Inflammatory macrophage (primary cell): ENCODE data around the gene PPP1R14C.

ENCODE experiments used
- DNase-seq, 2 donors: peaks; one replicate each; pipeline ENCODE4 v3.0.0-alpha.2; 2020 to 2022

PPP1R14C gene

DNA sequence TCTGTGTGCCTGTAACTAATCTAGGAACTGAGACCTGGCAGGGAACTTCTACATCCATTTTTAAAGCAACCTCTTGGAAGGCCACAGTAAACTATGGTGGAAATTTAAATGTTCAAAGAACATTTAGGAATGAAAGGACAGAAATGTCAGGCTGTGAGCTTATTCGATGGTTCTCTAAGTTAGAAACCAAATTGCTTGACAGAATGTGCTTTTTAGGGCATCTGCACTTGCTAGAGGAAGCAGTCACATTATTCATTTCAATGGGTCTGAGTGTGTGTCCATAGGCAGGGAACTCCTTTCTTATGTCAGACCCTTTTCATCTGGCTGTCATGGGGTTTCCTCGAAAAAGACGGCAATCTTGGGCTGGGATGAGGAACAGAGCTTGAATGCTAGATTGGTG is 84.4 kb downstream of the PPP1R14C start:
- no peak for DNase-seq

DNA sequence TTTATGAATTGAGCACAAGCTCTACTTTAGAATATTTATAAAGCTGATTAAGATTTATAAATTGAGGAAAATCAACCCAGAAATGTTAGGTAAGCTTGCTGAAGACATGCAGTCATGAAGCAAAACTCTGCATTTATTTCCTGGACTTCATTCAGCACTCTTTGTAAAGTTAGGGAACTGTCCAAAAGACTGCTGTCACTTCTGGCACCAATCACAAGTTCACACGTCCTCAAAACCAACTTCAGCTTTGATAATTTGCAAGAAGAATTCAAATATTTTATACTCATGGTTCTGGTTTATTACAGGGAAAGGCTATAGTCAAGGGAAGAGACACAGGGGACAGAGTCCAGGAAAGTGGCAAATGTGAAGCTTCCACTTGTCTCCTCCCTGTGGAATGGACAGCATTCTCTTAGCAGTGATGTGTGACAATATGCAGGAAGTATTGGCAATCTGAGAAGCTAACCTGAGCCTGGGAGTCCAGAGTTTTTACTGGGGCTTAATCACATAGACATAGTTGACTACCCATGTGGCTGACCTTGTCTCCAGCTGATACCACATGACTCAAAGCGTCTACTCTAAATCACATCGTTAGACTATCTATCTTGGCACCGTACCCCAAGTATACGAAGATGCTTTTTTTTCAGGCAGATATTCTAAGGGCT is 85.4 kb downstream of the PPP1R14C start:
- DNase-seq: no peak

DNA sequence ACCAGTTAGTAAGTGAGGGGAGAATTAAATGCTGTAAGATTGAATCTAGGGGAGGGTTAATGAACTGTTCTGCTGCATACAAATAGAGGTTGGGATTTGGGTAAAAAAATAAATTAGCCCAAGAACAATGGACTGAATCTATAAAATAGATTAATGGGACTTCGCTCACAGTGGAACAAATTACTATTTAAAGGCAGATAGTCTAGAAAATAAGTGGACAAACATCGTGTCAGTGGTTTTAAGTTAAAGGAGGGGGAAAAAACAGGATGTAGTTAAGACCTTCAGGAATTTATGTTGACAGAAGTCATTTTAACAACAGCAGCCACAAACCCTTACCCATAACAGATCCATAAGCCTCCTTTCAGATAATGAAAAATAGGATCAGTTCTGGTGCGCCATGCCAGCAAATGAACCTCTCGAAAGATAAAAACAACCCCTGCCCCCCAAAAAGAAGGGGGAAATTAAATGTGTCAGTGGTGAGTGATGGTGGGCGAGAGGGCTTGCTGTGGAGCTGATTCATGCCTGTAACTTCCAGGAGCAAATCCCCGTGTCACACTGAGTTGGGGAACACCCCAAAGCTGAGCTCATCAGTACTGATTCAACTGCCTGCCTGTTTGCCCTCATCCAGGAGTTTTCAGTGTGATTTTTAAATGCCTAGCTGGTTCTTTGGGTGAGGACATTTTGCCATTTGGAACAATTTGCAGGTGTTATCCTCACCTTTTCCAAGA is 86.8 kb downstream of the PPP1R14C start:
- peak in 1 of 2 donors; percentile 17 for DNase-seq

DNA sequence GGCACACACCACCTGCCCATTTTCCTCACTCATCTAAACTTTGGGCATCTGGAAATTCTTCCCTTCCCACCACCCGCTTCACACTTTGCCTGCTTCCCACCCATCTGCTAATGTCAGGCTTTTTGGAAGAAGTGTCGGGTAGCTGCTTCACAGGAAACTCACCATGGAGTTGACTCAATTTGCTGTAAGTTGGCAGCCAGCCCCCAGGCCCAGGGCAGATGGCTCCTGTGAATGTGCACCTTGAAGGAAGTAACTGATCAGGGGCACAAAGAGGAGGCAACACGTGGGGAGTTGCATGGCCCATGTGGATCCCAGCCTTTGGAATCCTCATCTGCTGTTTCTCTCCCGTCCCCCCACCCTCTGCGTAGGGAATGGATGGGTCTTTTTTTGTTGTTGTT is 87.3 kb downstream of the PPP1R14C start:
- no peak for DNase-seq

- no peak for DNase-seq
Observed at GRCh38 chr6:150230832-150231524, 88.1 kb downstream of the PPP1R14C start.

DNA sequence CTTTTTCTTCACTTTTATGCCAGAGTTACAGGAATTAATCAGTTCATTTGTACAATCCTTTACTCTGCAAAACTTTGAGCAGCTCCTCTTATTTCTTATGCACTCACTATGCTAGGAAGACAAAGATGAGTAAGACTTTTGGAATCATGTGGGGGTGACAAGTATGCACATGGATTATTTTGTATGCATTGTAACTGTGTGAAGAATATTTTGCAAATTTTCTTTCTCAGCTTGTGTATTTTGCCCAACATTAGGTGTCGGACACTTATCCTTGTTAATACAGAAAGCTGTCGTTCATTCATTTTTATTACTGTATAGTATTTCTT is 88.6 kb downstream of the PPP1R14C start:
- no peak for DNase-seq

DNA sequence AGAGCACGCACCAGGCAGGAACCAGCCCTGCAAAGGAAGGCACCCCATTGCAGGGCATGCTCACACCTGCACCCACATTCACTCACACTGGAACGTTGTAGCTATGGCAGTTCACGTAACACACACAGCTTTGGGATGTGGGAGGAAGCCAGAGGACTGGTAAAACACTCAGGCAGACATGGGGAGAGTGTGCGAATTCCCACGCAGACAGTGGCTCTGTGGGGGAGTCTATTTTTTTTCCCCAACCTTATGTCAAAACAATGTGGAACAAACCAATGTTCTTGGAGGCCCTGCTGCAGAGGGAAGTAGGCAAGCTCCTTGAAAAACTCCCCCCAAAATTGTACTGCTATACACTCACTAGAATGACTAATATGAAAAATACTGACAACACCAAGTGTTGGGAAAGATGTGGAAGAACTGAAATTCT is 91.0 kb downstream of the PPP1R14C start:
- peak in 1 of 2 donors; percentile 3 for DNase-seq

GRCh38 chr6:150235218-150235617 is 92.4 kb downstream of the PPP1R14C start:
- no peak for DNase-seq

- no peak for DNase-seq
Observed at GRCh38 chr6:150236114-150236513, 93.3 kb downstream of the PPP1R14C start.

DNA sequence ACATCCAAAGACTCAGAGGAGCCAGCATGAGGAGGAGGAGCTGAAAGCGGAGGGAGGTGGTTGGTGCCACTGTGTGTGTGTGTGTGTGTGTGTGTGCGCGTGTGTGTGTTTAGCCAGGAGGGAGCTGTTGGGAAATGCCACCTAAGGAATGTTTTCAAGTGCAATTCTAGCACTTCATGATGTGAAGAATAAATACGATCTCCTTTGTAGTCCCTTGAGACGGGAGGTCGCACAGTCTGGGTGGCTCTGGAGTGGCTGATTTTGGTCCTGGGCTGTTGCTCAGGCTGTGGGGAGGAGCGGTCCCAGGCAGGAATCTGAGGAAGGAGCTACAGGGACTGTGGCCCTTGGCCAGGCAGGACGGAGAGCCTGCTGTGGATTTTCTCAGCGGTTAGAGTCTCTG is 93.7 kb downstream of the PPP1R14C start:
- DNase-seq: no peak

DNA sequence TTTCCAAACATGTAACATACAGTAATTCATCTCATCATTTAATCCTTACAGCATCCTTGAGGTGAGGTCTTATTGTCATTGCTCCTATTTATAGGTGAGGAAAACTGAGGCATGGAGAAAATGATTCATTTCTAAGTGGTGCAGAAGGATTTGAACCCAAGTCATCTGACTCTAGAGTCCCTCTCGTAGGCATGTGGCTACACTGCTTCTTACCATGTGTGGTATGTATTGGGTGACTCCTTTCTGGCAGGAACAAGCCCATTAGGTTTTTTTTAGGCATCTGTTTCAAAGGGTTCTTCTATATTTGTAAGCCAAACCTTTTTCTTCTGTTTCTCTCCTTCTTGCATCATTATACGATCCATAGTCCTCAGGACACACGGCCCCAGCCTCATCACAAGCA is 94.8 kb downstream of the PPP1R14C start:
- no peak for DNase-seq

- peak in 1 of 2 donors; percentile 9 for DNase-seq
Observed at GRCh38 chr6:150238336-150238741, 95.5 kb downstream of the PPP1R14C start.

DNA sequence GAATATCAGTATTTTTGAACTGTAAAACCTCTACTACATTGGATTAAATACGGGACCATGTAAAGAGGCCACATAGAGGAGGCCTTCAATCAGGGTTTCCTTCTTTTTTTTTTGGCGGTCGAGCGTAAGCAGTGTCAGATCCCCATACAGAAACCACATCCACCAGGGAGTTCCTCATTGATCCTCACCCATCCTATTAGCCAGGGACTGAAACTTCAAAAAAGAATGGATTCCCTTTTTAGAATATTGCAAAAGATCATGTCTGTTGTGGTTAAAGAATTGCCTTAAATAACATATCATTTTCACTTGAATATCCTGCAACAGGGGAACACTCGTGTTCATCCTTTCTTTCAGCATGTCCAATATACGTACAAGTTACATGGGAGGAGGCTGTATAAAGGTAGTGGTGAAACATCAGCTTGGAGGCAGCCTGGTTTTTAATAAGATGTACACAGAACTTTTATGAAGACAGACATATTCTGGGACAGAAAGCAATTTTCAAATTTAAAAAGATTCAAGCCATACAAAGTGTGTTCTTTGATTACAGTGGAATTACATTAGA is 96.1 kb downstream of the PPP1R14C start:
- DNase-seq: peak; percentile 53 to 64

DNA sequence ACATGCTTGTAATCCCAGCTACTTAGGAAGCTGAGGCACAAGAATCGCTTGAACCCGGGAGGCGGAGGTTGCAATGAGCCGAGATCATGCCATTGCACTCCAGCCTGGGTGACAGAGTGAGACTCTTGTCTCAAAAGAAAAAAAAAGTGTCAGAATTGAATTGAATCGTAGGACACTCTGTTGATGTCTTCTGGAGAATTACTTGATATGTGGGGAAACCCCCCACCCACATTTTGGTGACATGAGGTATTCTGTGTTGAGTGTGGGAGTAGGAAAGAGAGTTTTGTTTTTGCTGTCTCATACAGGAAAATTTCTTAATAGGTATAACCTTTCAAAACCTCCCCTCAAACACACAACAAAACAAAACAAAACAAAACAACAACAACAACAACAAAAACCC is 98.9 kb downstream of the PPP1R14C start:
- DNase-seq: peak in 1 of 2 donors; percentile 24

DNA sequence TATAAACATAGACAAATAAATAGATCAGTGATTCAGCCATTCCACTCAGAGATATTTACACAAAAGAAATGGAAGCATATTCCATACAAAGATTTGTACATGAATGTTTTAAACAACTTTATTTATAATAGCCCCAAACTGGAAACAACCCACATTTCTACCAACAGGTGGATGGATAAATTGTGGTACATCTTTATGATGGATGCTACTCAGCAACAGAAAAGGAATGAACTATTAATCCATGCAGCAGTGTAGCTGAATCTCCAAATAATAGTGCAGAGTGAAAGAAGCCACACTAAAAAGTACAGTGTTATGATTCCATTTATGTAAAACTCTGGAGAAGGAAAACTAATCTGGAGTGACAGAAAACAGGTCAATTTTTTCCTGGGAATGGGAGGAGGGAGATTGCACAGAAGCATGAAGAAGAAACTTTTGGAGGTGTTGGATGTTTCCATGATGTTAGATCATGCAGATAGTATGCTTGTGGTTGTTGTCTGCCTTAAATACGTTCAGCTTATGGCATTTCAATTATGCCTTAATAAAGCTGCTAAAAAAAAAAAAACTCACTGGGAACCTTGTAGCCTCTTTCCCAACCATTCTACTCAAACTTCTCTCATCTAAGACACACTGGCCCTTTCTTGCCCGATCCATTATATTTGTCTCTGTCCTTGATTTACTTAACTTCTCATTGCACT is 100.9 kb downstream of the PPP1R14C start:
- no peak for DNase-seq

- no peak for DNase-seq
Observed at GRCh38 chr6:150245148-150245935, 102.5 kb downstream of the PPP1R14C start.

GRCh38 chr6:150247803-150248202 is 105.0 kb downstream of the PPP1R14C start:
- DNase-seq: no peak

GRCh38 chr6:150248300-150248699 is 105.5 kb downstream of the PPP1R14C start:
- no peak for DNase-seq

GRCh38 chr6:150249261-150249660 is 106.4 kb downstream of the PPP1R14C start:
- no peak for DNase-seq

DNA sequence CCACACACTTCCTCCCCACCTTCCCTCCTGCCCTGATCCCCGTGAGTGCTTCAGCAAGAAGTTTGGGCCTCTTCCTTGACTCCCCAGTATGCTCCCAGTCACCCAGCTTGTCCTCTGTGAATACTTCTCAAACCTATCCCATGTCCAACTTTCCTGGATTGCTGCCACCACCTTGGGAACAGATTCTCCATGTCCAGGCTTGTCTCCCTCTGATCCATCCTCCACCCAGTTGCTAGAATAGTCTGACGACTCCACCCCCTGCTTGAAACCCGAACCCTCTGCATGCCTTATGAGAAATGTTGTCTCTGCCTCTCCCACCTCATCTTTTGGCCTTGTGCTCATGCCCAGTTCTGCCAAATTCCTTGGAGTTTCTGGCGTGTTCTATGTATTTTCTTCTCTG is 108.0 kb downstream of the PPP1R14C start:
- no peak for DNase-seq

- DNase-seq: no peak
Observed at GRCh38 chr6:150251566-150252186, 108.8 kb downstream of the PPP1R14C start.
